HEK293 (cell line): ENCODE results near the gene ARHGAP28.

Source experiments
- CTCF ChIA-PET: fragments of 350-600 bp; formaldehyde crosslinking; extraction: SDS; loops from one replicate; lab custom pipeline; 2021; ENCODE audit warnings: antibody characterized with exemption; lab: Yijun Ruan, JAX
- POLR2A ChIA-PET: fragments of 300-600 bp; formaldehyde crosslinking; extraction: SDS; loops from one replicate; lab custom pipeline; 2020; ENCODE audit warnings: antibody characterized with exemption, inconsistent platforms; lab: Yijun Ruan, JAX
- H3K27ac ChIP-seq: fragments of 200-500 bp; sonication (Bioruptor generic); 2 replicates; pipeline ENCODE4 v1.5.1; 2014; ENCODE audit warnings: low read depth, low read length, control low read depth, inconsistent platforms; ENCODE audit errors: extremely low read depth
- H3K36me3 ChIP-seq, 2 experiments: fragments of 200-500 bp in 1 of 2; sonication (Bioruptor generic) in 1 of 2; 1 replicate in 1 of 2; 2 replicates in 1 of 2; pipeline ENCODE4 v1.5.1; 2014 to 2017; ENCODE audit warnings: inconsistent platforms in 2 of 2, low read length in 2 of 2; ENCODE audit not compliant: control insufficient read depth in 2 of 2, insufficient read depth in 1 of 2
- H3K4me1 ChIP-seq: fragments of 200-500 bp; sonication (Bioruptor generic); 2 replicates; pipeline ENCODE4 v1.5.1; 2014; ENCODE audit warnings: mild to moderate bottlenecking, low read length, inconsistent platforms; ENCODE audit not compliant: control insufficient read depth, insufficient read depth
- H3K4me3 ChIP-seq: 2 replicates; pipeline ENCODE4 v1.5.1; 2011; ENCODE audit warnings: low read depth, mild to moderate bottlenecking, control low read depth, low read length, moderate library complexity
- H3K9me3 ChIP-seq: fragments of 200-500 bp; sonication (Bioruptor generic); 2 replicates; pipeline ENCODE4 v1.5.1; 2014; ENCODE audit warnings: low read depth, low read length, inconsistent platforms; ENCODE audit not compliant: control insufficient read depth, insufficient read depth
- ELK4 ChIP-seq: IDR thresholded peaks from 2 replicates; pipeline ENCODE4 v1.6.1; 2011; ENCODE audit warnings: mild to moderate bottlenecking, low read depth, low read length, borderline replicate concordance
- HOXA7 ChIP-seq: sonication (generic); formaldehyde crosslinking; IDR thresholded peaks from 2 replicates; pipeline ENCODE4 v1.8.1; 2022; ENCODE audit warnings: missing genetic modification reagents, borderline replicate concordance
- RBAK ChIP-seq: fragments of 450-650 bp; formaldehyde crosslinking; IDR thresholded peaks from 2 replicates; pipeline ENCODE4 v1.5.1; 2016; ENCODE audit warnings: missing biosample characterization, missing genetic modification characterization
- ZBTB17 ChIP-seq: fragments of 450-650 bp; formaldehyde crosslinking; IDR thresholded peaks from 2 replicates; pipeline ENCODE4 v1.5.1; 2016; ENCODE audit warnings: missing biosample characterization, missing genetic modification characterization
- ZBTB21 ChIP-seq: fragments of 450-650 bp; formaldehyde crosslinking; IDR thresholded peaks from 2 replicates; pipeline ENCODE4 v1.5.1; 2017; ENCODE audit warnings: missing biosample characterization, missing genetic modification characterization
- ZBTB8A ChIP-seq: fragments of 450-650 bp; formaldehyde crosslinking; IDR thresholded peaks from 2 replicates; pipeline ENCODE4 v1.5.1; 2016; ENCODE audit warnings: missing biosample characterization, missing genetic modification characterization
- ZEB2 ChIP-seq: fragments of 450-650 bp; formaldehyde crosslinking; IDR thresholded peaks from 2 replicates; pipeline ENCODE4 v1.5.1; 2016; ENCODE audit warnings: missing biosample characterization, missing genetic modification characterization
- ZNF10 ChIP-seq: fragments of 450-650 bp; formaldehyde crosslinking; IDR thresholded peaks from 2 replicates; pipeline ENCODE4 v1.5.1; 2017; ENCODE audit warnings: missing biosample characterization, missing genetic modification characterization
- ZNF140 ChIP-seq: fragments of 450-650 bp; formaldehyde crosslinking; IDR thresholded peaks from 2 replicates; pipeline ENCODE4 v1.5.1; 2016; ENCODE audit warnings: missing biosample characterization, missing genetic modification characterization
- ZNF148 ChIP-seq: fragments of 450-650 bp; formaldehyde crosslinking; IDR thresholded peaks from 2 replicates; pipeline ENCODE4 v1.5.0; 2017; ENCODE audit warnings: missing biosample characterization, missing genetic modification characterization, borderline replicate concordance
- ZNF174 ChIP-seq: fragments of 450-650 bp; formaldehyde crosslinking; IDR thresholded peaks from 2 replicates; pipeline ENCODE4 v1.5.0; 2017; ENCODE audit warnings: missing biosample characterization, mild to moderate bottlenecking, missing genetic modification characterization
- ZNF211 ChIP-seq: fragments of 450-650 bp; formaldehyde crosslinking; IDR thresholded peaks from 2 replicates; pipeline ENCODE4 v1.5.1; 2016; ENCODE audit warnings: low read depth, missing biosample characterization, missing genetic modification characterization
- ZNF239 ChIP-seq: fragments of 450-650 bp; formaldehyde crosslinking; IDR thresholded peaks from 2 replicates; pipeline ENCODE4 v1.5.1; 2016; ENCODE audit warnings: missing biosample characterization, missing genetic modification characterization
- ZNF561 ChIP-seq: fragments of 450-650 bp; IDR thresholded peaks from 2 replicates; pipeline ENCODE4 v1.5.1; 2018; ENCODE audit warnings: missing biosample characterization, missing genetic modification characterization, borderline replicate concordance
- ZNF677 ChIP-seq: fragments of 450-650 bp; IDR thresholded peaks from 2 replicates; pipeline ENCODE4 v1.5.0; 2018; ENCODE audit warnings: missing biosample characterization, mild to moderate bottlenecking, missing genetic modification characterization, moderate library complexity
- ZNF76 ChIP-seq: fragments of 450-650 bp; formaldehyde crosslinking; IDR thresholded peaks from 2 replicates; pipeline ENCODE4; 2016; ENCODE audit warnings: low read depth, missing biosample characterization, missing genetic modification characterization, borderline replicate concordance
- TF ChIP-seq, protein P1 (sequence below): sonication (generic); formaldehyde crosslinking; IDR thresholded peaks from 2 replicates; pipeline ENCODE4 v1.8.1; 2022; ENCODE audit warnings: mild to moderate bottlenecking, moderate library complexity, missing genetic modification reagents
- TF ChIP-seq, protein P2 (sequence below): fragments of 450-650 bp; formaldehyde crosslinking; optimal IDR thresholded peaks from 2 replicates; pipeline ENCODE3; 2016; ENCODE audit warnings: missing biosample characterization, mild to moderate bottlenecking, missing genetic modification characterization

Gene ARHGAP28

GRCh38 chr18:6857300-6857699 lies 127.8 kb downstream of the ARHGAP28 start (continued):
- TF ChIP-seq, protein P1, sequence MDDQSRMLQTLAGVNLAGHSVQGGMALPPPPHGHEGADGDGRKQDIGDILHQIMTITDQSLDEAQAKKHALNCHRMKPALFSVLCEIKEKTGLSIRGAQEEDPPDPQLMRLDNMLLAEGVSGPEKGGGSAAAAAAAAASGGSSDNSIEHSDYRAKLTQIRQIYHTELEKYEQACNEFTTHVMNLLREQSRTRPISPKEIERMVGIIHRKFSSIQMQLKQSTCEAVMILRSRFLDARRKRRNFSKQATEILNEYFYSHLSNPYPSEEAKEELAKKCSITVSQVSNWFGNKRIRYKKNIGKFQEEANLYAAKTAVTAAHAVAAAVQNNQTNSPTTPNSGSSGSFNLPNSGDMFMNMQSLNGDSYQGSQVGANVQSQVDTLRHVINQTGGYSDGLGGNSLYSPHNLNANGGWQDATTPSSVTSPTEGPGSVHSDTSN = no peak
- TF ChIP-seq ZNF174 (tag by site-specific recombination) (no peak), ZNF76 (tag by site-specific recombination) (no peak), ZNF239 (tag by site-specific recombination) (no peak)

DNA sequence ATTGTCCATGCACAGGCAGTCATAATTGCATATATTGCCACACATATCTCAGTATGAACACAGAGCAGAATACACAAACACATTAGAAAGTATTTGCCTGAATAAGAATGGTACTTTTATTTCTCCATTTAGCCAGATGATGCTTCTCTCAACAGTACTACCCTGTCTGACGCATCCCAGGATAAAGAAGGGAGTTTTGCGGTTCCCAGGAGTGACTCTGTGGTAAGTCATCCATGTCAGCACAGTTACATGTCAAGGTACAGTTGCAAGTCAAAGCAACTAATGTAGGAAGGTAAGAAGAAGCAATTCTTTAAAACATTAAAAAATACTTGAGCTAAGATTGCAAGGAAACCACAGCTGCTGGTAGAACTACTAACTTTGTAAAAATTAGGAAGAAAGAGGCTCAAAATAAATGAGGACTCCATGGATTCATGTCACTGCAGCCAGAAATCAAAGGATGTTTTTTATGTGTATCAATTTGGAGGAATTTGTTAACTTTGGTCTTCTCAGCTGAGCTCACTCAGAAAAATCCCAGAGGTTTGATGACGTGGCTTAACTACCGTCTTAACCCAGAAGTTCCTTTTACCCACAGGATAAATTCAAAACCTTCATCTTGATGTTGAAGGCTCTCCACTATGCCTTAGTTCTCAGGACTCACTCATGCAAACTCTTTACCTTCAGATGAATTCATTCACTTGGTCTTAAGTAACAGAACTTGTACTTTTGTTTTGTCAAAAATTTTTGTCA lies 130.3 kb downstream of the ARHGAP28 start:
- TF ChIP-seq, protein P2, sequence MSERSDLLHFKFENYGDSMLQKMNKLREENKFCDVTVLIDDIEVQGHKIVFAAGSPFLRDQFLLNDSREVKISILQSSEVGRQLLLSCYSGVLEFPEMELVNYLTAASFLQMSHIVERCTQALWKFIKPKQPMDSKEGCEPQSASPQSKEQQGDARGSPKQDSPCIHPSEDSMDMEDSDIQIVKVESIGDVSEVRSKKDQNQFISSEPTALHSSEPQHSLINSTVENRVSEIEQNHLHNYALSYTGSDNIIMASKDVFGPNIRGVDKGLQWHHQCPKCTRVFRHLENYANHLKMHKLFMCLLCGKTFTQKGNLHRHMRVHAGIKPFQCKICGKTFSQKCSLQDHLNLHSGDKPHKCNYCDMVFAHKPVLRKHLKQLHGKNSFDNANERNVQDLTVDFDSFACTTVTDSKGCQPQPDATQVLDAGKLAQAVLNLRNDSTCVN (tag by site-specific recombination) = no peak
- TF ChIP-seq RBAK (tag by site-specific recombination) (no peak), HOXA7 (no peak), ZNF211 (tag by site-specific recombination) (no peak), ZEB2 (tag by site-specific recombination) (no peak), ZNF140 (tag by site-specific recombination) (no peak), ZBTB8A (tag by site-specific recombination) (no peak), ZNF148 (tag by site-specific recombination) (no peak), ZNF677 (tag by site-specific recombination) (no peak), ZBTB21 (tag by site-specific recombination) (no peak), ZNF10 (tag by site-specific recombination) (no peak), ZNF561 (tag by site-specific recombination) (no peak), ZBTB17 (no peak), ELK4 (no peak)
- Histone ChIP-seq H3K4me3 (no peak overlapping the region), H3K27ac (no peak overlapping the region), H3K36me3 (no peaks in the 10 kb centered on the region), H3K4me1 (peaks cover 4% of the 10 kb centered on the region; the same call in 1 of the 2 replicates), H3K9me3 (no peaks in the 10 kb centered on the region)
- ChIA-PET POLR2A (no interaction called here), CTCF (interaction anchor here (0.8 kb wide), 1 partner anchor 316 kb away, joined by 3 read pairs; no protein-coding TSS in a partner anchor)
